Stimulated activated memory B cell treated with anti-CD40 and anti-IgM and Interleukin-4, amounts not matched to agents 10 μg/mL and 1 μg/mL and 100 μg/mL, for 72 hours (primary cell): Measurements from ENCODE around the gene TRIM37.

Experiments
- ATAC-seq: fragments of 150-1000 bp; cut with Tn5 transposase; 2 replicates; pipeline ENCODE4 v1.10.0; 2021
- H3K27ac Mint-ChIP-seq: one replicate; pipeline ENCODE4 v1.8.0; 2022; ENCODE audit warnings: mild to moderate bottlenecking, mixed read lengths
- H3K27me3 Mint-ChIP-seq: one replicate; pipeline ENCODE4 v1.8.0; 2022; ENCODE audit warnings: mixed read lengths
- H3K36me3 Mint-ChIP-seq: one replicate; pipeline ENCODE4 v1.8.0; 2022; ENCODE audit warnings: mixed read lengths
- H3K4me1 Mint-ChIP-seq: one replicate; pipeline ENCODE4 v1.8.0; 2022; ENCODE audit warnings: mixed read lengths
- H3K4me3 Mint-ChIP-seq: one replicate; pipeline ENCODE4 v1.8.0; 2022; ENCODE audit warnings: mild to moderate bottlenecking, moderate library complexity, mixed read lengths
- H3K9me3 Mint-ChIP-seq: one replicate; pipeline ENCODE4 v1.8.0; 2022; ENCODE audit warnings: mixed read lengths

TRIM37 gene

DNA sequence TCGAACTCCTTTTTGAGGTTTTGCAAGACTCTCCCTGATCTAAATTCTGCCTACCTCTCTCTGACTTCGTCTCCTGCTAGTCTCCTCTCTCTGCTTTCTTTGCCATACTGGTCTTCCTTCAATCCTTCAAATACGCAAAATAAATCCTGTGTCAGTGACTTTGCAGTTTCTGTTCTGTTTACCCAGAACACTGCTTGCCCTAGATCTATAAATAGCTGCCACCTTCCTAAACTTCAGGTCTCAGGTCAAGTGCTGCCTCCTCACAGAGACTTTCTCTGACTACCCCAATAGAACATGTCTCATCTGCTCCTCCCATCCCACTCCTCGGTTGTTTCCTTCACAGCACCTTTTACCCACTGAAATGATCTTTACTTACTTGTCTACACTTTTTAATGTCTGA is 78.9 kb downstream of the TRIM37 start:
- ATAC-seq = no peak
- Mint-ChIP-seq H3K4me1 (peaks cover 17% of the 10 kb centered on the region), H3K4me3 (no peak overlapping the region), H3K27ac (peak overlapping the region; percentile 71), H3K27me3 (no peaks in the 10 kb centered on the region), H3K9me3 (no peaks in the 10 kb centered on the region), H3K36me3 (peaks cover 28% of the 10 kb centered on the region)

DNA sequence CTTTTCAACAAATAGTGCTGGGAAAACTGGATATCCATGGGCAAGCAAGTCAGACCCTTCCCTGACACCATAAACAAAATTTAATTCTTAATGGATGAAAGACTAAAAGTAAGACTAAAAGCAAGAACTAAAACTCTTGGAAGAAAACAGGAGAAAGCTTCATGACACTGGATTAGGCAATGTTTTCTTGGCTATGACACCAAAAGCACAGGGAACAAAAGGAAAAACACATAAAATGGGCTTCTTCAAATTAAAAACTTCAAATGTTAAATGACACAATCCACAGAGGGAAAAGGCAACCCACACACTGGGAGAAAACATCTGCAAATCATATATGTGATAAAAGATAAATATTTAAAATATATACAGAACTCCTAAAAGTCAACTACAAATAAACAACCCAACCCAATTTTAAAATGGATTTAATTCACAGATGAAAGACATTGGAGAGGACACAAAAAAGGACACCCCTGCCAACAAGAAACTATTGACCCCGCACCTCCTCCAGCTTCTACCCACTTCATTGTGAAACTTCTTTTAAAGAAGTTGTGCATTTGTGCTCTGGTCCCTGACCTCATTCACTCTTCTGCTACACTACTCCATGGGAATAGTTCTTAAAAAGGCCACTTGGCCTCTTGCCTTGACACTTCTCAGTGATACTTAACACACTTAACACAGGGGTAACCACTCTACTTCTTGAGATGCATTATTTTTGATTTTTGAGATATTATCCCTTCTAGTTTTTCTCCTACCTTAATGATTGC is 80.3 kb downstream of the TRIM37 start:
- H3K4me1 Mint-ChIP-seq = peaks cover 17% of the 10 kb centered on the region
- H3K27ac Mint-ChIP-seq = peak overlapping the region; percentile 71
- ATAC-seq = peak; percentile 45
- no peak overlapping the region for H3K4me3 Mint-ChIP-seq
- no peaks in the 10 kb centered on the region for H3K9me3 Mint-ChIP-seq
- H3K27me3 Mint-ChIP-seq = no peaks in the 10 kb centered on the region
- peaks cover 31% of the 10 kb centered on the region for H3K36me3 Mint-ChIP-seq

DNA sequence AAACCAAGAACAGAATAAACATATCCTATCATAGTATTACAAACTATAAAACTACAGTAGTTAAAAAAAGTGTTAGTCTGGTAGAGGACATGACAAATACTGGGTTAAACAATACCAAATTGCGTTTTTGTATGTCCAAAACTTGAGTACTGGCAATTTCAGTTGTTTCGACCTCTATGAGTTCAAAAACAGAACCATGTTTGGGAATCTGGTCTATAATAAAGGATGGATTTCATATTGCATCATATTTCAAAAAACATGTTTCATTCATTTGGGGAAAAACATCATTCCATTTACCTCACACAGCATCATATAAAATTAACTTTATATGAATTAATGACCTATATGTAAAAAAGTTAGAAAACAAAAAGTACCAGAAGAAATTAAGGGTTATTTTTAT is 81.8 kb downstream of the TRIM37 start:
- H3K27ac Mint-ChIP-seq = no peak overlapping the region
- H3K27me3 Mint-ChIP-seq = no peaks in the 10 kb centered on the region
- no peak for ATAC-seq
- no peaks in the 10 kb centered on the region for H3K9me3 Mint-ChIP-seq
- H3K36me3 Mint-ChIP-seq = peaks cover 36% of the 10 kb centered on the region
- peaks cover 17% of the 10 kb centered on the region for H3K4me1 Mint-ChIP-seq
- no peak overlapping the region for H3K4me3 Mint-ChIP-seq

DNA sequence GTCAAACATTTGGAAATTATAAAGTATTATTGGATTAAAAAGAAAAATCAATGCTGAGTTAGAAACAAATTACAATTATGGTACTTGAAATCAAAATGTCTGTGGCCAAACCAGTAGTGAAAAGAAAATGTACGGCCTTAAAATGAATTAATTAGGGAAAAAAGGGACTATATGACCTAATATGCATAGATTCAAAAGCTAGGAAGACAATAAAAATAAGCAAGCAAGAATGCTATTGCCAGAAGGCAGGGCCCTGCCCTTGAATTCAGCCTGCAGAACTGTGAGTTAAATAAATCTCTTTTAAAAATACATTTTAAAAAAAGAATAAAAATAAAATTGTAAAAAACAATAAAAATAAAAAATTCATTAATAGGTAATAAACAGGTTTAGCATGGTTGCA is 88.7 kb downstream of the TRIM37 start:
- no peak for ATAC-seq
- no peaks in the 10 kb centered on the region for H3K4me1 Mint-ChIP-seq
- H3K27me3 Mint-ChIP-seq = no peaks in the 10 kb centered on the region
- no peaks in the 10 kb centered on the region for H3K9me3 Mint-ChIP-seq
- H3K27ac Mint-ChIP-seq = no peak overlapping the region
- peaks cover 51% of the 10 kb centered on the region for H3K36me3 Mint-ChIP-seq
- H3K4me3 Mint-ChIP-seq = no peak overlapping the region

DNA sequence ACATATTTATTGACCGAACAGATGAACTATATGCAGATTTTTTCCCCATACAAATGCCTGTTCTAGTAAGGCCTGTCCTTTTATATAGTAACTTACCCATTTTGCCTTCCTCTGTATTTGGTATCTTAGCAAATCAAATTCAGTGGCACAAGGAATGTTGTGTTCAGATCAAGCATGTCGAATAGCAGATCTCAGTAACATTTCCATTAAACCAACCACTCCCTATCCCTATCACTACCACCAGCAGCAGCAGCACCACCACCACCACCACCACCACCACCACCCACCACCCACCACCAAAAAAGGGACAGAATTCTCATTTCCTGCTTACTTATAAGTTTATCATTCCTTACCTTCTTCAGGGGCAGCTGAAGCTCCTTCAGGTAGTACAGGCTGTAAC is 94.7 kb downstream of the TRIM37 start:
- ATAC-seq = no peak

DNA sequence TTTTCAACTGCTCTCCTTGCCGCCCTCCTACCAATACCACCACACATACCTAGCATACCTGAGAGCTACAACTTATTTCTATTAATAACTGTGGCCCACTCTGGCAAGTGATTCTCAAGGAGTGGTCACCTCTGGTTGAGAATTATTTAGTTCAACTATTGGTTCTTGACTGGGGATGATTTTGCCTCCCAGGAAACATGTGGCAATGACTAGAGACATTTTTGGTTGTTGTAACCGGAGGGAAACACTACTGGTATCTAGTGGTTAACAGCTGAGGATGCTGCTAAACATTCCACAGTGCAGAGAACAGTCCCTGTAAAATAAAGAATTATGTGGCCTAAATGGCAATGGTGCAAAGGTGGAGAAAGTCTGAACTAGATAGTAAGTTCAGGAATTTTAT is 96.7 kb downstream of the TRIM37 start:
- Mint-ChIP-seq H3K27ac (no peak overlapping the region), H3K4me1 (no peaks in the 10 kb centered on the region), H3K27me3 (no peaks in the 10 kb centered on the region), H3K9me3 (no peaks in the 10 kb centered on the region), H3K4me3 (no peak overlapping the region), H3K36me3 (peaks cover 20% of the 10 kb centered on the region)
- ATAC-seq = no peak

More for the DNA sequence above, 94.7 kb downstream of the TRIM37 start:
- no peaks in the 10 kb centered on the region for H3K9me3 Mint-ChIP-seq
- H3K27ac Mint-ChIP-seq = no peak overlapping the region
- H3K36me3 Mint-ChIP-seq = peaks cover 32% of the 10 kb centered on the region
- H3K4me1 Mint-ChIP-seq = no peaks in the 10 kb centered on the region
- H3K4me3 Mint-ChIP-seq = no peak overlapping the region
- H3K27me3 Mint-ChIP-seq = no peaks in the 10 kb centered on the region

DNA sequence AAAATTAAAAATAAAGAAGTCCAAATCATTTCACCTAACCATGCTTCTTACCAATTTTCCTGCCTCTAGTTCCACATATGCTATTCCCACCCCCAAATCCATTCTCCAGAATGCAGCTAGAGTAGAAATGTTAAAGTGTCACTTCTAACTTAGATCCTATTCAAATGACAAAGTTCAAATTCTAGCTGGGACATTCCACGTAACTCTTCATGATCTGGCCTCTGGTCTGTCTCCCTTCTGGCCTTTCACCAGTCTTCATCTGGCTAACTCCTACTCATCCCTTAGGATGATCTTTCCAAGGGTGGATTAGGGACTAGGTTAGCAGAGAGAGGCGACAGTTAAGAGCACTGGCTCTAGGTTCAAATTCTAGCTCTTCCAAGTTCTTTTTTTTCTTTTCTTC is 97.9 kb downstream of the TRIM37 start:
- H3K4me3 Mint-ChIP-seq = no peak overlapping the region
- no peak overlapping the region for H3K27ac Mint-ChIP-seq
- no peaks in the 10 kb centered on the region for H3K4me1 Mint-ChIP-seq
- no peaks in the 10 kb centered on the region for H3K9me3 Mint-ChIP-seq
- peaks cover 15% of the 10 kb centered on the region for H3K36me3 Mint-ChIP-seq
- H3K27me3 Mint-ChIP-seq = no peaks in the 10 kb centered on the region
- no peak for ATAC-seq

DNA sequence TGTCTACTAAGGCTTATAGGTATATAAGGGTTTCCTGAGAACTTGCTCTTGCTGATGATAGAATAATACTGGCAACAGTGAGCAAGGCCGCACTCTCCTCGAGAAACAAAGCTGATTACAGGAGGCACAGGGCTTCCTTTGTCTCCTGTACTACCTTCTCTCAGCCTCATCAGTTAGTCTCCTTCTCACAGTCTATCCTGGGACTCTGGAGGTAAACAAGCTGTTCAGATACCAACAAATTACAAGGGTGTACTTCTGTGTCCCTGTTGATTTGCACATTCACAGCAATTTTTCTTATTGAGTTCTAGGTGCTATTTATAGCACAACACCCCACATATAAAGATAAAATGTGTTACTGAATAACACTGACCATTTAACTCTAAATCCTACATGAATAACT is 98.7 kb downstream of the TRIM37 start:
- ATAC-seq = no peak
- Mint-ChIP-seq H3K27ac (no peak overlapping the region), H3K36me3 (peaks cover 15% of the 10 kb centered on the region), H3K4me1 (no peaks in the 10 kb centered on the region), H3K9me3 (no peaks in the 10 kb centered on the region), H3K4me3 (no peak overlapping the region), H3K27me3 (no peaks in the 10 kb centered on the region)

DNA sequence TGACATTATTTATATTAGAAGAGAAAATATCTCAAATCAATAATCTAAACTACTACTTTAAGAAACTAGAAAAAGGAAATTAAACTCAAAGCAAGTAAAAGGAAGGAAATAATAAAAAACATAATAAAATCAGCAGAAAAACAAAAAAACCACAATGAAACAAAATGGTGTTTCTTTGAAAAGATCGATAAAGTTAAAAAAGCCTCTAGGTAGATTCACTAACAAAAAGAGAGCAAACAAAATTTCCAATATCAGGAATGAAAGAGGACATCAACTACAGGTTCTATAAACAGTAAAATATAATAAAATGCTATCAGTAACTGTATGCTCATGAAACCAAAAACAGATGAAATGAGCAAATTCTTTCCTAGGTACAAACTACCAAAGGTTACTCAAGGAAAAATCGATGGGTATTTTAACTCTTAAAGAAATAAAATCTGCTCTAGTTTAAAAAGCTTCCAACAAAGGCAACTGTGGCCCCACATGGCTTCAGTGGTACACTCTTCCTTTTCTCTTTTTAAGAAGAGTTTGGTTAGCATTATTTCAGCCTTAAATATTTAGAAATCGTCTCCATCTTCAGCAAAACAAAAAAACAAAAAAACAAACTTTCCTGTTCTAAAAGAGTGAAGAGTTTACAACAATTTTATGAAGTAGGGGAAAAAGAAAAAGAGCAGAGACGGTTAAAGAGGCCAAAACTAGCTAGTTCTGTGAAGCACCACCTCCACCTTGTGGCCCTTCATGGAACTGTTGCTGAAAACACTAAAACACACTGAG is 102.2 kb downstream of the TRIM37 start:
- no peak for ATAC-seq
- peaks cover 10% of the 10 kb centered on the region for H3K36me3 Mint-ChIP-seq
- H3K9me3 Mint-ChIP-seq = no peaks in the 10 kb centered on the region
- peaks cover 21% of the 10 kb centered on the region for H3K4me1 Mint-ChIP-seq
- no peak overlapping the region for H3K4me3 Mint-ChIP-seq
- no peaks in the 10 kb centered on the region for H3K27me3 Mint-ChIP-seq
- H3K27ac Mint-ChIP-seq = no peak overlapping the region

DNA sequence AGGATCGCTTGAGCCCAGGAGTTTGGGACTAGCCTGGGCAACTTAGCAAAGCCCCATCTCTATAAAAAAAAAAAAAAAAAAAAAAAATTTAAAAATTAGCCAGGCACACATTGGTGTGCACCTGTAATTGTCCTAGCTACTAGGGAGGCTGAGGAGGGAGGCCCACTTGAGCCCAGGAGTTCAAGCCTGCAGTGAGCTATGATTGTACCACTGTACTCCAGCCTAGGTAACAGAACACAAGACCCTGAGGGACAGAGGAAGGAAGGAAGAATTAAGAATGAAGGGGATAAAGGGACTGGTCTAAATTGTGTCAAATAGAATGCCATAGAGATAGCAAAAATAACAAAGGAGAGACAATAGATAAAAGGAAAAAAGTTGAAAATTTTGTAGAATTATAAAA is 102.8 kb downstream of the TRIM37 start:
- H3K36me3 Mint-ChIP-seq = peaks cover 13% of the 10 kb centered on the region
- no peak overlapping the region for H3K27ac Mint-ChIP-seq
- no peaks in the 10 kb centered on the region for H3K9me3 Mint-ChIP-seq
- H3K4me1 Mint-ChIP-seq = peaks cover 21% of the 10 kb centered on the region
- H3K4me3 Mint-ChIP-seq = no peak overlapping the region
- no peaks in the 10 kb centered on the region for H3K27me3 Mint-ChIP-seq
- ATAC-seq = no peak

DNA sequence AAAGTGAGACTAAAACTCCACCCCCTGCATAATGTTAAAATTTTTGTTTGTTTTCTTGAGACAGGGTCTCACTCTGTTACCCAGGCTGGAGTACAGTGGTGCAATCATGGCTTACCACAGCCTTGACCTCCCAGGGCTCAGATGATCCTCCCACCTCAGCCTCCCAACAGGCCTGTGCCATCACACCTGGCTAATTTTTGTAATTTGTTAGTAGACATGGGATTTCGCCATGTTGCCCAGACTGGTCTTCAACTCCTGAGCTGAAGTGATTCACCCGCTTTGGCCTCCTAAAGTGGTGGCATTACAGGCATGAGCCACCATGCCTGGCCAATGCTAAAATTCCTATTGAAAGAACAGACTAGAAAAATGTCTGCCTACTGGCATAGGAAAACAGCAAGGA is 103.8 kb downstream of the TRIM37 start:
- Mint-ChIP-seq H3K27me3 (no peaks in the 10 kb centered on the region), H3K27ac (peak overlapping the region; percentile 17), H3K9me3 (no peaks in the 10 kb centered on the region), H3K36me3 (peaks cover 19% of the 10 kb centered on the region), H3K4me3 (no peak overlapping the region), H3K4me1 (peaks cover 21% of the 10 kb centered on the region)
- no peak for ATAC-seq

DNA sequence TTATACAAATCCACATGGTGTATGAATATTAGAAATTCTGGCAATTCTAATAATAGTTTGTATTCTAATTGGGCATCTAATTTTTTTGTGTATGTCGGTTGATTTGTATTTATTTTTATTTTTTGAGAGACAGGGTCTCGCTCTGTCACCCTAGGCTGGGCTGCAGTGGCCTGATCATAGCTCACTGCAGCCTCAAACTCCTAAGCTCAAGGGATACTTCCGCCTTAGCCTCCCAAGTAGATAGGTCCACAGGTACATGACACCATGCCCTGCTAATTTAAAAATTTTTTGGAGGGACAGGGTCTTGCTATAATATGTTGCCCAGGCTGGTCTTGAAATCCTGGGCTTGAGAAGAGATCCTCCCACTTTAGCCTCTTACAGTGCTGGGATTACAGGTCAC is 104.6 kb downstream of the TRIM37 start:
- no peak overlapping the region for H3K4me3 Mint-ChIP-seq
- peaks cover 21% of the 10 kb centered on the region for H3K4me1 Mint-ChIP-seq
- no peaks in the 10 kb centered on the region for H3K27me3 Mint-ChIP-seq
- no peaks in the 10 kb centered on the region for H3K9me3 Mint-ChIP-seq
- ATAC-seq = no peak
- H3K36me3 Mint-ChIP-seq = peaks cover 25% of the 10 kb centered on the region
- H3K27ac Mint-ChIP-seq = peak overlapping the region; percentile 92

DNA sequence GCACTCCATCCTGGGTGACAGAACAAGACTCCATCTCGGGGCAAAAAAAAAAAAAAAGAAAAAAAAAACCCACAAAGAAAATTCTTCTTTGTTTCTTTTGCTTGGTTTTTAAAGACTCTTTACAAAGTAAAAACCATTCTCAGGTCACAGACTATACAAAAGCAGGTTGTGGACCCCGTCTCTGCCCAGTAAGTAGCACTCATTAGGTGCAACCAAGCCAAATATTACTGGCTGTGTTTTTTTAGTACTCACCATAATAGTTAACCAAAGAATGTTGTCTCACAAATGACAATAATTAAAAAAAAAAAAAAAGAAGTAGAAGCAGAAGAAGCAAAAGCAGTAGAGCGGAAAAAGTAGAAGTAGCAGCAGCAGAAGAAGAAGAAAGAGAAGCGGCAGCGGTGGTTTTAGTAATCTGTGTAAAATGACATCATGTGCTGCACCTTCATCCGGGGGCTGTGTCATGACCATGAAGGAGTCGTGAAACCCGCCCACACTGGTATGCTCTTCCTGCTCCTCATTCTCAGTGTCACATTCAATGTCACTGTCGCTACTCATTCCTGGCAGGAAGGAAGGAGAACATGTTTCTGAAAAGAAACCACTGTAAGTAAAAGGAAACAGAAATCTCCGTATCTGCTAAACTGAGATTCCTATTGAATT is 105.4 kb downstream of the TRIM37 start:
- H3K27ac Mint-ChIP-seq = peak overlapping the region; percentile 92
- peak; percentile 100 for ATAC-seq
- H3K36me3 Mint-ChIP-seq = peaks cover 32% of the 10 kb centered on the region
- peaks cover 21% of the 10 kb centered on the region for H3K4me1 Mint-ChIP-seq
- peak overlapping the region; percentile 84 for H3K4me3 Mint-ChIP-seq
- no peaks in the 10 kb centered on the region for H3K9me3 Mint-ChIP-seq
- no peaks in the 10 kb centered on the region for H3K27me3 Mint-ChIP-seq

DNA sequence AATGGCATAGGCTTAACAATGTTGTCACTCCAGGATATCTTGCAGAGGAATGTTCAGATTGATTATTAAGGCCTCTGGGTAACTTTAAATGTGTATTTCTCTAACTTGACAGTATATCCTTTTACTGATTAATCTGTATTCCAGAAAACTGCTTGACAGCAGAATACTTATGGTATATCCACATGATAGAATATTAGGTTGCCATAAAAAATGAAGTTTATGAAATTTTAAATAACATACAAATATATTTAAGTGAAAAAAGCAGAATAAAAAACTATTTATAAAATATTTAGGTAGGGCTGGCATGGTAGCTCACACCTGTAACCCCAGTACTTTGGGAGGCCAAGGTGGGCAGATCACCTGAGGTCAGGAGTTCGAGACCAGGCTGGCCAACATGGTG is 106.7 kb downstream of the TRIM37 start:
- Mint-ChIP-seq H3K36me3 (peaks cover 32% of the 10 kb centered on the region), H3K27ac (peak overlapping the region; percentile 92), H3K4me3 (no peak overlapping the region), H3K9me3 (no peaks in the 10 kb centered on the region), H3K27me3 (no peaks in the 10 kb centered on the region), H3K4me1 (peaks cover 21% of the 10 kb centered on the region)
- no peak for ATAC-seq

DNA sequence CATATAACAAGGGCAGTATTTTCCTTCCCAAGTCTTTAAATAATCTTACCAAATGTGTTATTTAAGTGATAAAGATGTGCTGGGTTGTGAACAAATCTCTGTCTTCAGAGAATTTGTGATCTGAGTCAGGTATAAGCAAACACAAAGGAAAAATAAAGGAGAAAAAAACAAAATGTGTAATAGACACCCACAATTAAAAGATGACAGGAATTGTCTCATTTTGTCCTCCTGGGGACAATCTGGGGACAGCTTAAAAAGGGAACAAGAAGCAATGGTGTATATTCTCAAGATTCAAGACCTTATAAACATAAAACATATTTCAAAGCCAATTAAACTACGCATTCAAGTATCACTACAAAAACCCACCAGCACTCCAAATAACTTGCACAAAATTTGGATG is 107.2 kb downstream of the TRIM37 start:
- no peak overlapping the region for H3K4me3 Mint-ChIP-seq
- ATAC-seq = no peak
- H3K27me3 Mint-ChIP-seq = no peaks in the 10 kb centered on the region
- peaks cover 21% of the 10 kb centered on the region for H3K4me1 Mint-ChIP-seq
- H3K9me3 Mint-ChIP-seq = no peaks in the 10 kb centered on the region
- peaks cover 32% of the 10 kb centered on the region for H3K36me3 Mint-ChIP-seq
- H3K27ac Mint-ChIP-seq = peak overlapping the region; percentile 92
